A673 (cell line): ENCODE measurements around the gene AQR. TPM values are rescaled to one million over a fixed set of nuclear protein-coding genes. Genes with fewer than 3 reads are reported as not detected.
"Not testable (repeated sequence)": the region's sequence is repeated elsewhere in the genome, so short reads cannot be mapped to it uniquely, and the experiment has no call there.

Experiments used
- BruUV-seq: library from RNA; stranded (reverse); fragments of 400-500 nt; replicated peaks from 2 replicates; lab custom pipeline; 2021; lab: Mats Ljungman, UMichigan
- CTCF ChIA-PET: fragments of 300-600 bp; sonication (Branson Sonifier 250); formaldehyde crosslinking; loops from one replicate; lab custom pipeline; 2022; ENCODE audit warnings: antibody characterized with exemption; lab: Charles Lee
- POLR2A ChIA-PET: fragments of 300-600 bp; sonication (Branson Sonifier 250); formaldehyde crosslinking; loops from one replicate; lab custom pipeline; 2022; ENCODE audit warnings: antibody characterized with exemption; ENCODE audit not compliant: low non-redundant PET; lab: Charles Lee
- DNase-seq: peaks from one replicate; pipeline ENCODE4 v3.0.0-alpha.2; 2015; ENCODE audit warnings: low spot score
- H3K27ac ChIP-seq: fragments of 200-600 bp; sonication (generic); 2 replicates; pipeline ENCODE4 v1.5.1; 2016; ENCODE audit warnings: mixed run types, low read depth, mild to moderate bottlenecking, mixed read lengths, antibody characterized with exemption, low read length; ENCODE audit not compliant: poor library complexity, severe bottlenecking
- H3K27me3 ChIP-seq: fragments of 200-600 bp; sonication (generic); replicated peaks from 2 replicates; pipeline ENCODE4 v1.6.1; 2017; ENCODE audit warnings: mixed run types, low read depth, mild to moderate bottlenecking, mixed read lengths, antibody characterized with exemption, low read length; ENCODE audit not compliant: insufficient read depth, poor library complexity
- H3K36me3 ChIP-seq: fragments of 200-600 bp; sonication (generic); 2 replicates; pipeline ENCODE4 v1.6.1; 2016; ENCODE audit warnings: mixed run types, mild to moderate bottlenecking, mixed read lengths, antibody characterized with exemption, low read length; ENCODE audit not compliant: insufficient read depth, poor library complexity, severe bottlenecking
- H3K4me1 ChIP-seq: fragments of 200-600 bp; sonication (generic); 2 replicates; pipeline ENCODE4 v1.6.1; 2017; ENCODE audit warnings: mixed run types, mild to moderate bottlenecking, mixed read lengths, antibody characterized with exemption, low read length; ENCODE audit not compliant: insufficient read depth, poor library complexity, severe bottlenecking
- H3K4me3 ChIP-seq: fragments of 200-600 bp; sonication (generic); 2 replicates; pipeline ENCODE4 v1.5.1; 2016; ENCODE audit warnings: low read depth, mixed run types, mild to moderate bottlenecking, mixed read lengths, low read length; ENCODE audit not compliant: poor library complexity, severe bottlenecking
- H3K9me3 ChIP-seq: fragments of 200-600 bp; sonication (generic); 2 replicates; pipeline ENCODE4 v1.6.1; 2016; ENCODE audit warnings: mixed run types, low read depth, mild to moderate bottlenecking, mixed read lengths, antibody characterized with exemption, low read length; ENCODE audit not compliant: poor library complexity, severe bottlenecking
- EZH2 ChIP-seq: fragments of 200-600 bp; sonication (generic); IDR thresholded peaks from 2 replicates; pipeline ENCODE4 v1.6.1; 2017; ENCODE audit warnings: borderline replicate concordance, low read depth, mild to moderate bottlenecking, mixed read lengths, antibody characterized with exemption, low read length; ENCODE audit not compliant: poor library complexity, severe bottlenecking
- intact Hi-C: fragments of 100-400 bp; cut with micrococcal nuclease; formaldehyde crosslinking; loops from one replicate; pipeline ENCODE4 v1.10.0; 2022; ENCODE audit not compliant: unreplicated experiment
- total RNA-seq: library from RNA; stranded (reverse); gene quantifications from 2 replicates; pipeline ENCODE4 v1.2.3, GENCODE V29; 2021
- TF ChIP-seq, protein P1 (sequence below): fragments of 300-800, 200-600 bp; sonication (generic); conservative IDR thresholded peaks from 2 replicates; pipeline ENCODE4 v1.5.1; 2017; ENCODE audit warnings: low read depth, mild to moderate bottlenecking, antibody characterized with exemption, low read length, moderate library complexity, mixed read lengths

The AQR gene
- total RNA-seq, 1 experiment from 2014 or later, result 34.2 TPM

DNA sequence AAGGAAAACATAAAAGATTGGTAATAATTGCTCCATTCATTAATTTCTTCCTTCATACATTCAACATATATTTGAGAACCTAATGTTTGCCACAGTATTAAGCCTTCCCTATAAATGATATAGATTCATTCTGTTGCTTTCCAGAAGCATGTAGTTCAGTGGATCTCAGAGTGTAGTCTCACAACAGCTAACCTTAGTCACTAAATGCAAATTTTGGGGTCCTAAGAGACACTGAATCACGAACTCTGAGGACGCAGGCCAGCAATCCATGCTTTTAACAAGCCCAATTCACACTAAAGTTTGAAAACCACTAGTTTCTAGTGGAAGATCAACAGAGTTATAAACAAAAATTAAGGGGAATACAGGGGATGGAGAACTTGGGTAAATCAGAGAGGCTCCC, 7.2 kb upstream of the AQR start:
- no peak for TF ChIP-seq EZH2
- TF ChIP-seq, protein P1, sequence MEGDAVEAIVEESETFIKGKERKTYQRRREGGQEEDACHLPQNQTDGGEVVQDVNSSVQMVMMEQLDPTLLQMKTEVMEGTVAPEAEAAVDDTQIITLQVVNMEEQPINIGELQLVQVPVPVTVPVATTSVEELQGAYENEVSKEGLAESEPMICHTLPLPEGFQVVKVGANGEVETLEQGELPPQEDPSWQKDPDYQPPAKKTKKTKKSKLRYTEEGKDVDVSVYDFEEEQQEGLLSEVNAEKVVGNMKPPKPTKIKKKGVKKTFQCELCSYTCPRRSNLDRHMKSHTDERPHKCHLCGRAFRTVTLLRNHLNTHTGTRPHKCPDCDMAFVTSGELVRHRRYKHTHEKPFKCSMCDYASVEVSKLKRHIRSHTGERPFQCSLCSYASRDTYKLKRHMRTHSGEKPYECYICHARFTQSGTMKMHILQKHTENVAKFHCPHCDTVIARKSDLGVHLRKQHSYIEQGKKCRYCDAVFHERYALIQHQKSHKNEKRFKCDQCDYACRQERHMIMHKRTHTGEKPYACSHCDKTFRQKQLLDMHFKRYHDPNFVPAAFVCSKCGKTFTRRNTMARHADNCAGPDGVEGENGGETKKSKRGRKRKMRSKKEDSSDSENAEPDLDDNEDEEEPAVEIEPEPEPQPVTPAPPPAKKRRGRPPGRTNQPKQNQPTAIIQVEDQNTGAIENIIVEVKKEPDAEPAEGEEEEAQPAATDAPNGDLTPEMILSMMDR, result no peak
- H3K27ac ChIP-seq, result no peak overlapping the region
- H3K27me3 ChIP-seq, result no peaks in the 10 kb centered on the region
- no TSS peak for BruUV-seq
- intact Hi-C loops, result no loop called here
- H3K4me3 ChIP-seq, result no peak overlapping the region
- ChIA-PET POLR2A (interaction anchor here (0.6 kb wide), 1 partner anchor 12 kb away, joined by 3 read pairs; the partner anchor contains the start of gene ZNF770), CTCF (no interaction called here)
- no peaks in the 10 kb centered on the region for H3K9me3 ChIP-seq
- peaks cover 4% of the 10 kb centered on the region for H3K36me3 ChIP-seq
- no peak for DNase-seq
- H3K4me1 ChIP-seq, result no peaks in the 10 kb centered on the region

DNA sequence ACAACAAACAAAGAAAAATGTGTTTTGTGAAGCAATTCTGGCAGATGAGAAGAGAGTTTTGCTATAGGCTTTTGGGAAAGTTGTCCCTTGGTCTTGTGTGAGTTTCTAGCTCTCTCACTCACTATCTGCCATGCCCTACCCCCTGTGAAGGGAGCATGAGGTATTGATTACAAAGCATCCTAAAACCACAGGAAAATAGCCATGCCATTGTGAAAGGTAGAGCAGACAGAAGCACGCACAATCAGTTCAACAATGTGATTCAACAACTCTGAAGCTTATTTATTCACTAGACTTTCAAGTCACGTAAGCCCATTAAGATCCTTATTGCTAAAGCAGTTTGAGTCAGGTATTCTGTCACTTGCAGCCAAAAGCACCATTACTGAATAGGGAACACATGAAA, 6.5 kb upstream of the AQR start:
- TF ChIP-seq EZH2, result no peak
- TF ChIP-seq, protein P1, result no peak
- no peak for DNase-seq
- Histone ChIP-seq H3K9me3 (no peaks in the 10 kb centered on the region), H3K27ac (no peak overlapping the region), H3K4me1 (no peaks in the 10 kb centered on the region), H3K27me3 (no peaks in the 10 kb centered on the region), H3K4me3 (no peak overlapping the region), H3K36me3 (no peaks in the 10 kb centered on the region)
- ChIA-PET POLR2A (no interaction called here), CTCF (no interaction called here)
- intact Hi-C loops, result no loop called here
- BruUV-seq, result no TSS peak

DNA sequence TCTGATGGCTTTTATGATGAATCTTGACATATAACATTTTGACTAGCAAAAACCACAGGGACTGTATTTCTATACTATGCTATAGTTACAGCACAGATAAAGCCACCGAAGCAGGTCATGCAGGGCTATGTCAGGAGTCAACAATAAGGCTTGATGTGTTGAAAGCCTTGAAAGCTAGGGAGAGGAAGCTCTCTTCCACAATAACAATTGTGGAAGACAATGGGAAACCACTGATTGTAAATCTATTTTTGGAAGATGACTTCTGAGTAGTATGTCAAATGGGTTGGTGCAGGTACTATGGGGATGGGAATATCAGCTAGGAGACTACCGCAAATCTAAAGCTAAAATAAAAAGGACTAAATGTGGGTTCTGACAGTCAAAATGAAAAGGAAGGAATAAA, 4.0 kb upstream of the AQR start:
- no peak overlapping the region for H3K4me3 ChIP-seq
- DNase-seq, result no peak
- CTCF ChIA-PET, result no interaction called here
- no peaks in the 10 kb centered on the region for H3K4me1 ChIP-seq
- POLR2A ChIA-PET, result no interaction called here
- intact Hi-C loops, result no loop called here
- H3K27me3 ChIP-seq, result no peaks in the 10 kb centered on the region
- H3K27ac ChIP-seq, result no peak overlapping the region
- H3K9me3 ChIP-seq, result no peaks in the 10 kb centered on the region
- BruUV-seq, result no TSS peak
- TF ChIP-seq, protein P1, result no peak
- TF ChIP-seq EZH2, result no peak
- H3K36me3 ChIP-seq, result no peaks in the 10 kb centered on the region

DNA sequence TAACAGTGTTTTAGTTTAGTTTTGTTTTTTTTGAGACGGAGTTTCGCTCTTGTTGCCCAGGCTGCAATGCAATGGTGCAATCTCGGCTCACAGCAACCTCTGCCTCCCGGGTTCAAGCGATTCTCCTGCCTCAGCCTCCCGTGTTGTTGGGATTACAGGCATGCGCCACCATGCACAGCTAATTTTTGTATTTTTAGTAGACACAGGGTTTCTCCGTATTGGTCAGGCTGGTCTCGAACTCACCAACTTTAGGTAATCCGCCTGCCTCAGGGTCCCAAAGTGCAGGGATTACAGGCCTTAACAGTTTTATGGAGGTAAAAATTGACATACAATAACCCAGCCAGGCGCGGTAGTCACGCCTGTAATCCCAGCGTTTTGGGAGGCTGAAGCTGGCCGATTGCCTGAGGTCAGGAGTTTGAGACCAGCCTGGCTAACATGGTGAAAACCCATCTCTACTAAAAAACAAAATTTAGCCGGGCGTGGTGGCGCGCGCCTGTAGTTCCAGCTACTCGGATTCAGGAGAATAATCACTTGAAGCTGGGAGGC, 629 bp upstream of the AQR start:
- intact Hi-C loops, H3K9me3 ChIP-seq, DNase-seq, BruUV-seq, H3K4me1 ChIP-seq, H3K27me3 ChIP-seq, H3K36me3 ChIP-seq: not testable (repeated sequence)
- H3K27ac ChIP-seq, result peak overlapping the region; percentile 86
- H3K4me3 ChIP-seq, result peak overlapping the region; percentile 80
- POLR2A ChIA-PET, result interaction anchor here (1.0 kb wide), 2 partner anchors 18 to 19 kb away, joined by 3 read pairs; partner anchors contain the start of gene ZNF770
- CTCF ChIA-PET, result interaction anchor here (0.7 to 1.2 kb wide), 4 partner anchors 18 to 627 kb away, joined by 3 to 8 read pairs (median 4); partner anchors contain the start of genes NOP10, NUTM1 and ZNF770
